MV-4-11 (cell line): Measurements from ENCODE around the gene ESPL1.
"Not testable (repeated sequence)": the region's sequence is repeated elsewhere in the genome, so short reads cannot be mapped to it uniquely, and the experiment has no call there.

Experiments used
- DNase-seq: peaks from one replicate; lab custom pipeline; 2025; lab: John Stamatoyannopoulos, UW

Gene ESPL1

DNA sequence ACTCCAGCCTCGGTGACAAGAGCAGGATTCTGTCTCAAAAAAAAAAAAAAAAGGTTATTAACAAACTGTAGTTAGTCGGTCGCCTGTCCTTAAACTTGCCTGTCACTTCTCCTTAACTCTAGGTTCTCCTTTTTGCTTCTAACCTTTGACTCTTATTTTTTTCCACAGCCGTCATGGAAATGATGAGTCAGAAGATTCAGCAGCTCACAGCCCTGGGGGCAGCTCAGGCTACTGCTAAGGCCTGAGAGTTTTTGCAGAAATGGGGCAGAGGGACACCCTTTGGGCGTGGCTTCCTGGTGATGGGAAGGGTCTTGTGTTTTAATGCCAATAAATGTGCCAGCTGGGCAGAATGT, 31.0 kb downstream of the ESPL1 start:
- DNase-seq = peak; percentile 96

DNA sequence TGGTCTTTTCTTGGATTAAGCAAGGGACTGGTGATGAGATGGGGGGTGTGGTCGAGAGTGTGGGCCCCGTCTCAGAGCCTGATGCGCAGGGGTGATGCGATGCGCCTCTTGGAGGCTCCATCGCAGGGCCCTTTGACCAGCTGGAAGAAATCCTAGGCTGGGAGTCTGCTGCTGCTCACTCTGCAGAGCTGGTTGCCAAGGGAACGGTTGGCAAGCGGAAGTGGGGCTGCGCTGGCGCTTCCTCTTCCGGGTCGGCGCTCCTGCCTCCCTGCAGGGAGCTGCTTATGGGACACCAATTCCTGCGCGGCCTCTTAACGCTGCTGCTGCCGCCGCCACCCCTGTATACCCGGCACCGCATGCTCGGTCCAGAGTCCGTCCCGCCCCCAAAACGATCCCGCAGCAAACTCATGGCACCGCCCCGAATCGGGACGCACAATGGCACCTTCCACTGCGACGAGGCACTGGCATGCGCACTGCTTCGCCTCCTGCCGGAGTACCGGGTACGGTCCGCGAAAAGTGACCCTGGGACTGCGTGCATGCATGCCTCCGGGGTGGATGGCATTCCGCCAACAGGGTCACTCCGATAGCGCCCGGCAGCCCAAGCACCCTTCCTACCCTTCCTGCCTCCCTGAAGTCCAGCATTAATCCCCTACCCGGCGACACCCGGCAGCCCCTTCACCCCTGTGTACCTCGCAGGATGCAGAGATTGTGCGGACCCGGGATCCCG, 31.5 kb downstream of the ESPL1 start, which contains the start of gene MYG1:
Gene MYG1, plus strand, starts transcription at position 242 of the 727 bp plus-strand sequence. Its CDS starts 43 bp downstream, at position 285.
- DNase-seq = peak; percentile 91

DNA sequence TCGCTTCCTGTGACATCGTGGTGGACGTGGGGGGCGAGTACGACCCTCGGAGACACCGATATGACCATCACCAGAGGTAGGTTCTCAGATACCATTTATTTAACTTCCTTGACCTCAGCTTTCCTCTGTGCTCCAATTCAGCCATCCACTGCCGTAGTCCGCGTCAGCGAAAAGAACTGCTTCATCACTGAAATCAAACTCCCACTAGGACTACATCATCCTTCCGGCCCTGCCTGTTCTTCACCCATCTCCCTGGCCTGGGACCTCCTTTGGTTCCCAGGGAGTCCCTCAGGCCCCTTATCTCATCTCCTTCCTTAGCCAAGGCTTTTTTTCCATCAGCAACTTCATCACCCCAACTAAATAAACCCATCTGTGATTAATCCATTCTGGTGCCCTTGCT, 32.1 kb downstream of the ESPL1 start:
- DNase-seq = no peak

DNA sequence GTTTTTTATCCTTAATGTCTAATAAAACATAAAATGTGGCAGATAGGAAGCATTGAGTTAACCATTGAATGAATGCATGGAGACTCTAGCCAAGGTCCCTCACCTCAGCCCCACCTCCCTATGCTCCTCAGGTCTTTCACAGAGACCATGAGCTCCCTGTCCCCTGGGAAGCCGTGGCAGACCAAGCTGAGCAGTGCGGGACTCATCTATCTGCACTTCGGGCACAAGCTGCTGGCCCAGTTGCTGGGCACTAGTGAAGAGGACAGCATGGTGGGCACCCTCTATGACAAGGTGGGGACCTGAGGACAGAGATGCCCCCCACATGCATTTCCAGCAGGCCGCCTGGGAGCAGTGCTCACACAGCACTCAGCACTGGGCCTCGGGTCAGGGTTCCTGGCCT, 34.8 kb downstream of the ESPL1 start:
- no peak for DNase-seq

DNA sequence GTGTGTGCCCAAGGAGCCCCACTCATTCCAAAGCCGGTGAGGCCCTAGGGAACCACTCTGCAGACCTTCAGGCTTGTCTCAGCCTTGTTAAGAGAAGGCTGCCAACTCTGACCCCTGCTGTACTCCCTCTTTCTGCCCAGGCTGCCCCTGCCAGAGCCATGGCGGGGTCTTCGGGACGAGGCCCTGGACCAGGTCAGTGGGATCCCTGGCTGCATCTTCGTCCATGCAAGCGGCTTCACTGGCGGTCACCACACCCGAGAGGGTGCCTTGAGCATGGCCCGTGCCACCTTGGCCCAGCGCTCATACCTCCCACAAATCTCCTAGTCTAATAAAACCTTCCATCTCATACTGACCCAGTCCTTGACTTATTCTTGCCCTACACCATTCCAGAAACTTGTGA, 38.7 kb downstream of the ESPL1 start:
- DNase-seq = no peak

DNA sequence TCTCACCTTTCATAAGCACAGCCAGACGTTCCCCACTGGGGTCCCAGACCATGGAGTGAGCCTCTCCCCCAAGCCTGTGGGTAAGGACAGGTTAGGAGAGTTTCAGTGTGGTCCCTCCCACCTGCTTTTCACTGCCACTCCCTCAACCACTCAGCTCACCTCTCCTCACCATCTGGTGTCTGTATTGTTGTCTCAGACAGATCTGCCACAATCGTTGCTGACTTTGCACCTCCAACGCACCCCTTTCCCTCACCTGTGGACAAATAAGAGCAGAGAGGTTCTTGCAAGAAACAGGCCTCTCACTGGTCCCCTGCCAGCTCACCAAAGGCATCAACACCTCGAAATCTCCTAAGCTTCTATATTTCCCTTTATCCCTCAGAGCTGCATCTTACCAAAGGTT, 40.2 kb downstream of the ESPL1 start:
- no peak for DNase-seq

DNA sequence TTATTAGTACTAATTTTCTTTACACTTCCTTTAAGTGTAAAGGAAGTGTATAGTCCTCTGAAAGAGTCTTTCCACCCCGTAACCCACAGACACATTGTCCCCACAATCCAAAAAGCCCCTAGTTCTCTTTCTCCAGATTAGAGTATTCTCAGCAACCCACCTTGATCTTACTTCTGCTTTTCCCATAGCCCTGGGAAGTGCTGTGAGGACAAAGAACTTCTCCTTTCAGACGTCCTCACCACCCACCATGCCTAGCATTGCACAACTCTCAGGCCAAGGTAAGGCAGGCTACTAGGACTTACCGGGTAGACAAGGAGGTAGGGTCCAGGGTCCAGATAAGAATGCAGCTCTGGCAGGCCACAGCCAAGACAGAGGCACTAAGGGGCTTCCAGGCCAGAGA, 45.9 kb downstream of the ESPL1 start:
- DNase-seq = peak; percentile 33

DNA sequence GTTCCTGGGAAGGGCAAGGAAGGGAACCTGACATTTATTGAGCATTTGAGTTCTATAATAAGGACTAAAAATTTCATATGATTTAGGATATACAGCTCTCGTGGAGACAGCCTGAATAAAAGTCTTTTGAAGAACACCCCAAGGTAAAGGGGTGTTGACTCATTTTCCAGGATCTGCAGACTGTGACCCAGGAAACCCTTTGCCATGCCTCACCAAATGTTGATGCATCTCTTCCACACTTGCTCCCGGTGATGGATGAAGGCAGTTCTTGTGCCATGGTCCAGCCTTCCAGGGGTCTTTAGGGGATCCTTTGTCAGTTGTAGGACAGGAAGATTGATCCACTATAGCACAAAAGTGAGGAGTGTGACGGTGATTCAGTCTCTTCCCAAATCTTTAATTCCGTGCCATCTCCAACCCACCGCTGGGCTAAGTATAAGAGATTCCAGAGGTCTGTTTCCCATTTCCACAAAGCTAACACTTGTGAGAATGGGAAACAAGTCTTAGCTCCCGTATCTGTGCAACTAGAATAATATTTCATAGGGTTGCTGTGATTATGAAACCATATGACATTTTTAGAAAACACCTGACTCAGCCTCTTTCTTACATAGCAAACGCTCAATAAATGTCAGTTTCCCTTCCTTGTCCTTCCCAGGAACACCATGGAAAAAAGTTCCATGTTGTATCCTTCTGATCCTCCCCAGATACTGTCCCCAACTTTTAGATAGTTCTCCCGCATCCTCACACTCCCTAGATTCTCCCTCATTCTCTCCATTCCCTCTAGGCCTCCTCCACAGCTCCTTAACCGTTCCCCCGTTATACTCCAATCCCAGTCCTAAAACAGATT, 52.5 kb downstream of the ESPL1 start:
- DNase-seq = no peak

DNA sequence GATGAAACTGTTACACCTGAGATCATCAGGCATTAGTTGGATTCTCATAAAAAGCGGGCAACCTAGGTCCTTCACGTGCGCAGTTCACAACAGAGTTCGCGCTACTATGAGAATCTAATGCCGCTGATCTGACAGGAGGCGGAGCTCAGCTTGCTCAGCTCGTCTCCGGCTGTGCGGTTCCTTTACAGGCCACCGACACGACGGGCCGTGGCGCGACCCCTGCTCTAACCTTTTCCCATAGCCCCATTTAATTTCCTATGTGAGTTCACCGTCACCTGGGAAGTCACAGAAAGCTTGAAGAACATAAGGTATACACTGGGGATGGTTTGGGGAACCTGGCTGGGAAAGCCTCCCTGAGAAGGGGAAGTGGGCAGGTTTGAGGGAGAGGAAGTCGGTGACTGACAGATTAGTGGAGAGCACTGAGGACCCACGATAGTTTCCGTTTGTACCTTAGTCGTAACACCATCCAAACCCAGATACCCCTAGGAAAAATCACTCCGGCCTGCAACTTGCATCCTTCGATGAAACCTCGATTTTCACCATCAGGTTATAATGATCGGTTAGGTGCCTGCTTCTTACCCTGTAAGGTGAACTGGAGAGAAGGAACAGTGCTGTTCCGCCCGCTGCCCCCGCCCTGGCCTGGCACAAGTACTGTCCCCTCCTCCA, 56.1 kb downstream of the ESPL1 start:
- DNase-seq = peak; percentile 55

DNA sequence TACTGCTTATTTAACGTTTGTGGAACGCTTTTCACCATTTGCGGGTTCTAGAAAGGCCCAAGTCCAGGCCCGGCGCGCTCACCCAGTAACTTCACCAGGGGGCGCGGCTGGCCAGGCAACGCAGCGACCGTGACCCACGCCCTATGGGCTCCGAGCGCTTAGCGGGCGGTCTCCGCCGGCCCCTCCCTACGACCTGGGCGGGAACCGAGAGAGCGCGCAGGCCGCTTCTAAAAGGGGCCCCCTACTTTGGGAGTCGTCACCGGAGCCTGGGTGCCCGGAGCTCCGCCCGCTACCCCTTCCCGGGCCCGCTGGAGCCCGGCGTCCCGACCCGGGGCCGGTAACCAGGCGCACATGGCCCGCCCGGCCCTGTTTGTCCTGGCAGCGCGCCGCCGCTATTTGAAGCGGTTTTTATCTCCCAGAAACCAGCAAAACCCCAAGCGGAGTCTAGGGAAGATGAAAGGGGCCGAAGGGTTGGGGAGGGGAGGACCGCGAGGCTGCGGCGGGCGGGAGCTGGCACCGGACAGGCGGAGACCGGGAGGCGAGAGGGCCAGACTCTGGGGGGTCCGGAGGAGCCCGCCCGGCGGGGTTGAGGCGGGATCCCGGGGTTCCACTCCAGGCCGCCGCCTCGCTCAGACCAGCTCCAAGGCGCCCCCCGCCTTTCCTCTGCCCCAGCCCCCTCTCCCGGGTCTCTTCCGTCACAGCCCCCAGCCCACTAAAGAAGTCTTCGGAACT, 56.8 kb downstream of the ESPL1 start:
- DNase-seq = peak; percentile 79

DNA sequence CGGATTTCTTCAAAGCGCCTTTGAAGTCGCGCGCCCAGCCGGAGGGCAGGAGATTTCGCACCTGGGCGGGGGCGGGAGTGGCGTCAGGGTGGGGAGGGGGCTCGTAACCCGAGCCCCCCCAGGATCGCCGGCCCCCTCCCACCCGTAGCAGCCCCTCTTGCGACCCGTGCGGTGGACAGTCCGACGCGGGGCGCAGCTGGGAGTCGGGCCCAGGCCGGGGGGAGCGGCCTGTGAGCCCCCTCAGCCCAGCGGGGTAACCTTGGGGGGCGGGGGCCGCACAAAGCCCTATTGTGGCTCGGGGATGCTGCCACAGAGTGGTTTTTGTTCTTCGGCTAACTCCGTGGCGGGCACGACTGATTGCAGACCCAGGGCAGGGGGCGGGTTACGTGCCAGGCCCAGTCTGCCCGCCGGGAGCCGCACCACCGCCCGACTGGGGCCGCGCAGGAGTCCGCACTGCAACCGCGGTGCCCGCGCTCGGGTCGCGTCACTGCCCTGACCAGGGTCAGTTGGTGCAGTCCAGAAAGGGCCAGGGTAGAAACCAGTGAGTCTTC, 57.5 kb downstream of the ESPL1 start:
- DNase-seq = no peak

DNA sequence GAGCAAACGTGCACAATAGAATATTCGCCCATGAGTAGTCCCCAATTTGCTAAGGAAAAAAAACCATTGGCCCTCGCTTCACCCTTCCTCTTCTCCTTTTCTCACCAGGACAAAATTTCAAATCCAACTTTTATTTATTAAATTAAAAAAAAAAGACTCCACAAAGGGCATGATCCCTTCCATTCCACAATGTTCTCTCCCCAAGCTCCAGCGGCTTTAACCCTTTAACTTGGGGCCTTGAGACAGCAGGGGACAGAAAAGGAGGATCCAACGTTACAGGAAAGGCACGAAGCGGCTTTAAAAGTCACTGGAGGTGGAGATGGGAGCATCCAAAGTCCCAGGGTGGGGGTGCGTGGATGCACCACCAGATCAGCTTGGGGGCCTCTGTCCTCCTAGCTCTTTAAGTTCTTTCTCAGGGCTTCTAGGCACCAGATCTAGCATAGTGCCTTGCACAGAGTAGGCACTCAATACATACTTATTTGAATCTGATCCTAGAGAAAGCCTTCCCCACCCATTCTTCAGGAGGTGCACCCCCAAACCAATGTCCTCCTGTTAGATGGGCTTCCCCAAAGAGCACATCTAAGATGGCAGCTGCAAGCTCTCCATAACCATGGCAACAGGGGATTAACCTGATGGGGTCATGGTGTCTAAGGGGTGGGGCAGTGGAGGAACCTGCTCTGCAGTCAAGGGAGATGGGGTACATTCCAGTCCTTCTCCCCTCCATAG, 58.5 kb downstream of the ESPL1 start:
- DNase-seq = no peak

DNA sequence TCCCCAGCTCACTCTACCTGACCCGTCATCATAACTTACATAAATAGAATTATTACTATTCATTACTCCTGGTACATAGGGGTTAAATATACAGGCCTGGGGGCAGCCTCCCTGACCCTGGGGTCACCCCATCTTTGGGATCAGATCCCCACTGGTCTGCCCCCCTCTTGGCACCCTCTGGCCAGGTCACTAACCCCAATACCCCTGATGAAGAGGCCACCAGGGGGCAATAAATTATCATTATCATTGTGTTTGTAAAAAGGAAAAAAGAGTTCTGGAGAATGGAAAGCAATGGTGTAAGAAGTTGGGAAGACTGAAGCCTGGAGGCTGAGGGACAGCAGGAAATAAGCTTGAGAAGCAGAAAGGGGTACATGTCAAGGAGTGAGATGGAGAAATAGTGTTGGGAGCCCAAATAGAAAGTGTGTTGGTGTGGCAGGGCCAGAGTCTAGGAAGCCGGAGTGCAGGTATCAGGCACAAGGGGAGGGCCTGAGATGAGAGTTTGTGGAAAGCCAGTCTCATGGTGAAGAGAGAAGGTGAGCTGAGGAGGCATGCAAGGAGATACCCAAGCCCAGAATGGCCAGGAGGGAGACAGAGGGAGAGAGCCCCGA, 59.4 kb downstream of the ESPL1 start:
- DNase-seq = no peak

DNA sequence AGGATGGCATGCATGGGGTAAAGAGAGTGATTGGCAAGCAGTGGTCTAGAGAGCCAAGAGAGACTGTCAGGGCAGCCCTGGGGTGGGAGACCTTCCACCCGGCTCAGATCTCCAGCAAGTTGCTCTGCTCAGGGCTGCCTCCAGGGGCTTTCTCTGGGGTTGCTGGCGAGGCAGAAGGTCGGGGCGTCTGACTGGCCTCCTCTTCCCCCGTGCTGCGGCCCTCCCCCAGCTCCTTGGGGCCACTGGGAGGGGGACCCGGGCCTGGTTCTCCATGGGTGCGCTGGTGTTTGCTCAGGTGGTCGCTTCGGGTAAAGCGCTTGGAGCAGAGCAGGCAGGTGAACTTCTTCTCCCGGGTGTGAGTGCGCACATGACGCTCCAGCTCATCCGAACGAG, 59.9 kb downstream of the ESPL1 start:
- no peak for DNase-seq

DNA sequence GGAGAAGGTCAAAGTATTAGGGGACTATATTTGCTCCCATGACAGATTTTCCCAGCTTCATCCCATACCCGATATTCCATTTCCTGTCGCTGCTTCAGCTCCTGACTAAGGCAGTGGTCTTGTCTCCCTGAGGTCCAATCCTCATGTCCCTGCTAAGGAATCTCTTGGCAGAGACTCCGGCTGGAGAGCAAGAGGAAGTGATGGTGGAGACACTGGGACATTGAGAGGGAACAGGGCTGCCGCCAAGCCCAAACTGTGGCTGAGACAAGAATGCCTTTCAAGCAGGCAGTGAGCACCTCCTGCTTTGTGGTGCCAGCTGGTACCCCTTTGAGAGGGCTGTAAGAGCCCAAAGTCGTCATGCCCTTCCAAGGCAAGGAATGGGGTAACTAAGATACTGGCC, 62.6 kb downstream of the ESPL1 start:
- DNase-seq = no peak

DNA sequence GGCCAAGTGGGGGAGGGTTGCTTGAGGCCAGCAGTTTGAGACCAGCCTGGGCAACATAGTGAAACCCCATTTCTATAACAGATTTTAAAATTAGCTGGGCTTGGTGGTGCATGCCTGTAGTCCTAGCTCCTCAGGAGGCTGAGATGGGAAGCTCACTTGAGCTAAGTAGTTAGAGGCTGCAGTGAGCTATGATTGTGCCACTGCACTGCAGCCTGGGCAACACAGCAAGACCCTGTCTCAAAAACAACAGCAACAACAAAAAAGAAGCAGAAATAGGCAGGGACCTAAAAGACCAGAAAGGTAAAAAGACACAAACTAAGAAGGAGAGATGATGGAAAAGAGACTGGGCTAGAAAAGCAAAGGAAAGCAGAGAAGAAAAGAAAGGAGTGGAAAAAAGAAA, 64.2 kb downstream of the ESPL1 start:
- not testable (repeated sequence) for DNase-seq

DNA sequence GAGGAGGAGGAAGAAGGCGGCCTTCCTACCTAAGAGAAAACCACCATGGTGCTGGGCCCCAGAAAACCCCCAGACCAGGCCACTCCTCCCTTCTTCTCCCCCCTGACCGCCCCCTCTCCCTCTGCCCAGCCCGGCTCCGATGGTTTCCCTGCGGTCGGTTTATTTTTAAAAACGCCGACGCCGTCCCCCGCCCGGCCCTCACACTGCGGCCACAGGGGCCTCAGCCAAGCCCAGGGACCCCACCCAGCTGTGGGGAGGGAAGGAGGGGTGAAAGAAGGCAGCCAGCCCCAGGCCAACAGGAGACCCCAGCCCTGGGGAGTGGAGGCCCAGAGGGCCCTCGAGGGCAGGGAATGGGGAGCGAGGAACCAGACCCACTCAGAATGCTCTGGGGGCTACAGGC, 64.6 kb downstream of the ESPL1 start:
- no peak for DNase-seq

DNA sequence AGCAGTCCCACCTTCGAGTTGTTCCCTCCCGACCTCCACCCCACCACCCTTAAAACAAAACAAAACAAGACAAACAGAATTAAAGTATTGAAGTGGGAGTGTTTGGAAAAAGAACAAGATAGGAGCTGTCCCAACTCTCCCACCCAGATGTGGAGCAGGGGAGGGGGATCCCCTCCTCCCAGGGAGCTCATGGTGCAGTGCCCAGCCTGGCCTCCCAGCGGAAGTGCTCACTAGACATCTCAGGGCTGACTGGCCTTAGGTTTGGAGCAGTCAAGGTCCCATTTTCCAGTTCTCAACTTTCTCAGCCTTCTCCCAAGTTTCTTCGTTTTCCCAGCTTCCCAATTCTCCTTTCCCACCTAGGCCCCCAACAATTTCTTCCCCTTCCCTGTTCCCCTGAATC, 65.2 kb downstream of the ESPL1 start:
- DNase-seq = no peak

DNA sequence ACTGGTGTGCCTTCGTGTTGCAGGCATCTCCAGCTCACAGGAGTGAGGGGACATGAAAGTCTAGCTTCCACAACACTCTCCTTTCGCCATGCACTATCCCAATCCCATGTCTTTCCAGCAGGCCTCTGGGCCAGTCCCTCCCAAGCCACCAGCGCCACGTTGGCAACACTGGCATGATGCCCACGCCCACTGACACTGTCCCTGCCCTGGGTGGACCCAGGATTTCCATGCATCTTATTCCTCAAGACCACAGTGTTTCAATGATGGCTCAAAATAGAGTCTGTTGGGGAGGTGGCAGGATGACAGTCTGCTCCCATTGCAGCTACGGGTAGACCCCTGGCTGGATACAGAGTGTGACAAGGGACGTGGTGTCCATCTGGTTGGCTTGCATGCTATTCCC, 65.7 kb downstream of the ESPL1 start:
- DNase-seq = no peak

DNA sequence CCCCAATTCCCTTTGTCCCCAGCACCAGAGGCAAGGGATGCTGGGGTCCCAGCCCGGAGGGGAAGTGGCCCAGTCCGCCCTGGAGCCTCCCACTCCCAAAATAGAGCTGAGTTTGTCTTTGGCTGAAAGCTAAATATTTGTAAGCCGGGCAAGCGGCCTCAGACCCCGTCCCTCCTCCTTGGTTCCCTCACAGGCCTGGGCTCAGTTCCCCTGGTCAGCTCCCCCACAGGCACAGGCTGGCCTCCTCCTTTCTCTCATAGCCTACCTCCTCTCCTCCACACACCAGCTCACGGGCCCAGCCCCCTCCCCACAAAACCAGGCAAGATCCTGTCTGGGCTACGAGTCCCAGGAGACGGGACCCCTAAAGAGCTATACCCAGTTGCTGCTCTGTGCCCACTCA, 66.7 kb downstream of the ESPL1 start:
- no peak for DNase-seq

DNA sequence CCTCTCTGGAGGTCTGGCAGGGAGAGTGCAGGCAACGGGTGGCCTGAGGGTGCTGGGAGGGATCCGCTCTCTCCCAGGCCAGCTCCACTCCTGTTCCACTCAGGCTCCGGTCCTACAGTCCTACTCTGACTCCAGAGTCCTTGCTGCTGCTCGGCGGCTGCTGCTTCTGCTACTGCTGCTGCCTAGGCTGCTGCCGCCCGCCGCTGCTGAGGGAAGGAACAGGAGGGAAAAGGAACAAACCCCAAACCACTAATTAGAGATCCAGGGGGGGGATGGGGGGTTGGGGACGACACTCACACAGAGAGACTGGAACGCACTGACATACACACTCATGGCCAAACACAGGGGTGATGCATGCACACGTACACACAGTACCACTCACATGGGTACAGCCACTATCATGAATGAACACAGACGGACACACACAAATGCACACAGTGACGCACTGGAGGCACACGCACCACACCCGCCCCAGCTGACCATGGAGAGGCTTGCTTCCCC, 68.1 kb downstream of the ESPL1 start, which contains the start of gene SP7:
Gene SP7, minus strand, starts transcription at position 174 of the 501 bp plus-strand sequence. CDS start 708 bp downstream, outside the sequence.
- peak; percentile 41 for DNase-seq
